PFSK-1 (cell line): Measurements from ENCODE around the gene ARHGAP8.

Experiments
- FOXP2 ChIP-seq: optimal IDR thresholded peaks from 2 replicates; pipeline ENCODE3; 2011; ENCODE audit warnings: borderline replicate concordance, control low read depth, inconsistent platforms; ENCODE audit not compliant: insufficient read depth; ENCODE audit errors: extremely low read length, extremely low read depth
- POLR2AphosphoS5 ChIP-seq: IDR thresholded peaks from 2 replicates; pipeline ENCODE4 v1.6.1; 2012; ENCODE audit warnings: low read depth, mild to moderate bottlenecking, control low read depth, low read length, moderate library complexity
- SIN3A ChIP-seq: IDR thresholded peaks from 2 replicates; pipeline ENCODE4 v1.6.1; 2012; ENCODE audit warnings: mild to moderate bottlenecking, low read length, moderate library complexity, borderline replicate concordance; ENCODE audit not compliant: insufficient read depth
- TAF1 ChIP-seq: IDR thresholded peaks from 2 replicates; pipeline ENCODE4 v1.6.1; 2012; ENCODE audit warnings: low read length, control low read depth, borderline replicate concordance; ENCODE audit not compliant: insufficient read depth
- TF ChIP-seq, protein P1 (sequence below), 2 experiments: IDR thresholded peaks; 2 replicates each; pipeline versions ENCODE4 v1.6.1 to v1.8.0; 2011 to 2012; ENCODE audit warnings: low read depth in 2 of 2, low read length in 2 of 2, control low read depth in 1 of 2, inconsistent platforms in 1 of 2, mild to moderate bottlenecking in 1 of 2, moderate library complexity in 1 of 2; ENCODE audit not compliant: insufficient read depth in 1 of 2

- TF ChIP-seq POLR2AphosphoS5 (no peak), TAF1 (no peak), SIN3A (no peak), FOXP2 (no peak)
- TF ChIP-seq, protein P1, sequence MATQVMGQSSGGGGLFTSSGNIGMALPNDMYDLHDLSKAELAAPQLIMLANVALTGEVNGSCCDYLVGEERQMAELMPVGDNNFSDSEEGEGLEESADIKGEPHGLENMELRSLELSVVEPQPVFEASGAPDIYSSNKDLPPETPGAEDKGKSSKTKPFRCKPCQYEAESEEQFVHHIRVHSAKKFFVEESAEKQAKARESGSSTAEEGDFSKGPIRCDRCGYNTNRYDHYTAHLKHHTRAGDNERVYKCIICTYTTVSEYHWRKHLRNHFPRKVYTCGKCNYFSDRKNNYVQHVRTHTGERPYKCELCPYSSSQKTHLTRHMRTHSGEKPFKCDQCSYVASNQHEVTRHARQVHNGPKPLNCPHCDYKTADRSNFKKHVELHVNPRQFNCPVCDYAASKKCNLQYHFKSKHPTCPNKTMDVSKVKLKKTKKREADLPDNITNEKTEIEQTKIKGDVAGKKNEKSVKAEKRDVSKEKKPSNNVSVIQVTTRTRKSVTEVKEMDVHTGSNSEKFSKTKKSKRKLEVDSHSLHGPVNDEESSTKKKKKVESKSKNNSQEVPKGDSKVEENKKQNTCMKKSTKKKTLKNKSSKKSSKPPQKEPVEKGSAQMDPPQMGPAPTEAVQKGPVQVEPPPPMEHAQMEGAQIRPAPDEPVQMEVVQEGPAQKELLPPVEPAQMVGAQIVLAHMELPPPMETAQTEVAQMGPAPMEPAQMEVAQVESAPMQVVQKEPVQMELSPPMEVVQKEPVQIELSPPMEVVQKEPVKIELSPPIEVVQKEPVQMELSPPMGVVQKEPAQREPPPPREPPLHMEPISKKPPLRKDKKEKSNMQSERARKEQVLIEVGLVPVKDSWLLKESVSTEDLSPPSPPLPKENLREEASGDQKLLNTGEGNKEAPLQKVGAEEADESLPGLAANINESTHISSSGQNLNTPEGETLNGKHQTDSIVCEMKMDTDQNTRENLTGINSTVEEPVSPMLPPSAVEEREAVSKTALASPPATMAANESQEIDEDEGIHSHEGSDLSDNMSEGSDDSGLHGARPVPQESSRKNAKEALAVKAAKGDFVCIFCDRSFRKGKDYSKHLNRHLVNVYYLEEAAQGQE (IDR thresholded peaks at IDR 0.05; ENCODE audit: insufficient read depth in 1 of 2, low read depth in 2 of 2, low read length in 2 of 2): no peak
Measured at GRCh38 chr22:44765571-44766285, 13.4 kb downstream of the ARHGAP8 start.
